C4-2B (cell line): Measurements from ENCODE around the gene FAM186B.

Experiments
- CTCF ChIP-seq: fragments of 450-650 bp; conservative IDR thresholded peaks from 2 replicates; pipeline ENCODE4 v1.5.1; 2017; ENCODE audit warnings: mild to moderate bottlenecking
- ZFX ChIP-seq: fragments of 450-650 bp; IDR thresholded peaks from 2 replicates; pipeline ENCODE4 v1.6.1; 2017

- no peak for TF ChIP-seq CTCF
- TF ChIP-seq ZFX: no peak
These were observed 10.3 kb upstream of the FAM186B start for GRCh38 chr12:49615725-49616124.
